Uterus (tissue), 4 donors: ENCODE measurements around the gene OR9G1. TPM values are rescaled to one million over a fixed set of nuclear protein-coding genes. Genes with fewer than 3 reads are reported as not detected.

ENCODE experiments used
- DNase-seq, 2 donors: peaks; one replicate each; pipeline ENCODE4 v3.0.0-alpha.2; 2019 to 2020
- H3K27ac ChIP-seq, 2 donors: fragments of 200-600 bp; sonication (generic); 1 replicate in 1 of 2; 2 replicates in 1 of 2; pipeline ENCODE4 v1.5.1; 2016 to 2018
- H3K27me3 ChIP-seq, 2 donors: fragments of 200-600 bp; sonication (generic); one replicate each; pipeline ENCODE4 v1.5.1; 2018 to 2019; ENCODE audit warnings: control low read depth in 1 of 2
- H3K36me3 ChIP-seq, 2 donors: fragments of 200-600 bp; sonication (generic); one replicate each; pipeline ENCODE4 v1.5.1; 2019; ENCODE audit warnings: control low read depth in 1 of 2
- H3K4me1 ChIP-seq, 2 donors: fragments of 200-600 bp; sonication (generic); one replicate each; pipeline ENCODE4 v1.5.1; 2018 to 2019; ENCODE audit warnings: control low read depth in 1 of 2
- H3K4me3 ChIP-seq, 2 donors: fragments of 200-600 bp; sonication (generic); 1 replicate in 1 of 2; 2 replicates in 1 of 2; pipeline ENCODE4 v1.5.1; 2018 to 2019; ENCODE audit warnings: mild to moderate bottlenecking in 1 of 2
- H3K9me3 ChIP-seq, 2 donors: fragments of 200-600 bp; sonication (generic); one replicate each; pipeline ENCODE4 v1.5.1; 2019; ENCODE audit warnings: control low read depth in 1 of 2
- POLR2A ChIP-seq, 2 donors: fragments of 450-650 bp; IDR thresholded peaks; one replicate each; pipeline ENCODE4 v1.6.1; 2016; ENCODE audit warnings: antibody characterized with exemption in 2 of 2, mild to moderate bottlenecking in 1 of 2, moderate library complexity in 1 of 2
- intact Hi-C: fragments of 100-400 bp; cut with DNase I; formaldehyde crosslinking; loops from one replicate; pipeline ENCODE4 v1.15.1; 2023; ENCODE audit warnings: low total_unique reads
- total RNA-seq, 4 donors: library from RNA; depleted of rRNA in 3 of 4; stranded (reverse); fragments of >200 nt in 3 of 4; gene quantifications; one replicate each; pipeline versions ENCODE4 v1.1.0 to v1.2.4, GENCODE V29; 2014 to 2023
- TF ChIP-seq, protein P1 (sequence below), 4 experiments: fragments of 200-600 bp in 2 of 4; fragments of 450-650 bp in 2 of 4; sonication (generic) in 2 of 4; IDR thresholded peaks; one replicate each; pipeline ENCODE4 v1.5.1; 2016 to 2019; ENCODE audit warnings: antibody characterized with exemption in 4 of 4, mild to moderate bottlenecking in 2 of 4, moderate library complexity in 1 of 4
- donor health status: DM: yes; HTN: yes; CAD: no.

Gene OR9G1
- total RNA-seq, 4 donors from 2014 or later = not detected

DNA sequence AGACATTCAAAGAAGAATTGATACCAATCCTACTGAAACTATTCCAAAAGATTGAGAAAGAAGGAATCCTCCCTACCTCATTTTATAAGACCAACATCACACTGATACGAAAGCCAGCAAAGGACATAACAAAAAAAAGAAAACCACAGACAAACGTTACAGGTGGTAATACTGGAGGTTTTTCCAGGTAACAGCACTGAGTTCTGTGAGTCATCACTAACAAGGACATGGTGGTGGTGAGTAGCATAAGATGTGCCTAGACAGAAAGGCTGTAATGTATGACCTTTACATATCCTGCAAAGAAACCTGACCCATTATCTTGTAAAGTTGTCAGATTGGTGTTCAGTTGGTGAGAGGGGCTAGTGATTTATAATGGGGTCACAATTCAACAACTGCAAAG lies 15.3 kb downstream of the OR9G1 start:
- Histone ChIP-seq H3K36me3 (no peaks in the 10 kb centered on the region), H3K4me3 (no peak overlapping the region), H3K27me3 (no peaks in the 10 kb centered on the region), H3K9me3 (no peaks in the 10 kb centered on the region), H3K4me1 (no peaks in the 10 kb centered on the region), H3K27ac (no peak overlapping the region)
- TF ChIP-seq, protein P1, sequence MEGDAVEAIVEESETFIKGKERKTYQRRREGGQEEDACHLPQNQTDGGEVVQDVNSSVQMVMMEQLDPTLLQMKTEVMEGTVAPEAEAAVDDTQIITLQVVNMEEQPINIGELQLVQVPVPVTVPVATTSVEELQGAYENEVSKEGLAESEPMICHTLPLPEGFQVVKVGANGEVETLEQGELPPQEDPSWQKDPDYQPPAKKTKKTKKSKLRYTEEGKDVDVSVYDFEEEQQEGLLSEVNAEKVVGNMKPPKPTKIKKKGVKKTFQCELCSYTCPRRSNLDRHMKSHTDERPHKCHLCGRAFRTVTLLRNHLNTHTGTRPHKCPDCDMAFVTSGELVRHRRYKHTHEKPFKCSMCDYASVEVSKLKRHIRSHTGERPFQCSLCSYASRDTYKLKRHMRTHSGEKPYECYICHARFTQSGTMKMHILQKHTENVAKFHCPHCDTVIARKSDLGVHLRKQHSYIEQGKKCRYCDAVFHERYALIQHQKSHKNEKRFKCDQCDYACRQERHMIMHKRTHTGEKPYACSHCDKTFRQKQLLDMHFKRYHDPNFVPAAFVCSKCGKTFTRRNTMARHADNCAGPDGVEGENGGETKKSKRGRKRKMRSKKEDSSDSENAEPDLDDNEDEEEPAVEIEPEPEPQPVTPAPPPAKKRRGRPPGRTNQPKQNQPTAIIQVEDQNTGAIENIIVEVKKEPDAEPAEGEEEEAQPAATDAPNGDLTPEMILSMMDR (IDR thresholded peaks at IDR 0.05) = no peak
- no peak for TF ChIP-seq POLR2A (IDR thresholded peaks at IDR 0.05)
- intact Hi-C loops = no loop called here
- DNase-seq = no peak

DNA sequence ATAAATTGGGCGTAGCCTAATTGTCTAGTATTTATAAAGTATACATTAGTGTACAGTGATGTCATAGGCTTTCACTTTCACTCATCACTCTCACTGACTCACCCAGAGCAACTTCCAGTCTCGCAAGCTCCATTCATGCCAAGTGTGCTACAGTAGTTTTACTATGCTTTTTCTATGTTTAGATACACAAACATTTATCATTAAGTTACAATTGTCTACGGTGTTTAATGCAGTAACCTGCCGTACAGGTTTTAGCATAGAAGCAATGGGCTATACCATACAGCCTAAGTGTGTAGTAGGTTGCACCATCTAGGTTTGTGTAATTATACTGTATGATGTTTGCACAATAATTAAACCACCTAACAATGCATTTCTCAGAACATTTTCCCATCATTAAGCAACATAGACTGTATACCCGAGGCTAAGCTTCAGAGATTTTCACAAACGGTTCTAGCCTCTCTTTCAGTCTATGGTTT lies 17.5 kb downstream of the OR9G1 start:
- H3K27ac ChIP-seq = no peak overlapping the region
- no peak for DNase-seq
- H3K27me3 ChIP-seq = no peaks in the 10 kb centered on the region
- no peaks in the 10 kb centered on the region for H3K36me3 ChIP-seq
- H3K4me1 ChIP-seq = no peaks in the 10 kb centered on the region
- H3K4me3 ChIP-seq = no peak overlapping the region
- no peaks in the 10 kb centered on the region for H3K9me3 ChIP-seq
- intact Hi-C loops = no loop called here
- TF ChIP-seq, protein P1 (IDR thresholded peaks at IDR 0.05) = no peak
- no peak for TF ChIP-seq POLR2A (IDR thresholded peaks at IDR 0.05)

DNA sequence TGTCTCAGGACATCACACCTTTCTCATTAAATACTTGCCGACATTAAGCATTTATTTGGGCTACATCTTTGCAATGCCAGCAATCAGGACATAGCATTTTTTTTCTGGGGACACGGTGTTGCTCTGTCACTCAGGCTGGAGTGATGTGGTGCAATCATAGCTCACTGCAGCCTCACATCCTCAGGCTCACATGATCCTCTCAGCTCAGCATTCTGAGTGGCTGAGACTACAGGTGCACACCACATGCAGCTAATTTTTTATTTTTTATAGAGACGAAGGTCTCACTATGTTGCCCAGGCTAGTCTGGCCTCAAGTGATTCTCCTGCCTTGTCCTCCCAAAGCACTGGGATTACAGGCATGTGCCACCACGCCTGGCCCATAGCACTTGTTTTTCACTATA lies 21.6 kb downstream of the OR9G1 start:
- H3K27ac ChIP-seq = no peak overlapping the region
- DNase-seq = no peak
- H3K4me3 ChIP-seq = no peak overlapping the region
- no peaks in the 10 kb centered on the region for H3K4me1 ChIP-seq
- no peaks in the 10 kb centered on the region for H3K36me3 ChIP-seq
- no peak for TF ChIP-seq POLR2A (IDR thresholded peaks at IDR 0.05)
- TF ChIP-seq, protein P1 (IDR thresholded peaks at IDR 0.05) = no peak
- H3K9me3 ChIP-seq = no peaks in the 10 kb centered on the region
- intact Hi-C loops = no loop called here
- H3K27me3 ChIP-seq = no peaks in the 10 kb centered on the region

DNA sequence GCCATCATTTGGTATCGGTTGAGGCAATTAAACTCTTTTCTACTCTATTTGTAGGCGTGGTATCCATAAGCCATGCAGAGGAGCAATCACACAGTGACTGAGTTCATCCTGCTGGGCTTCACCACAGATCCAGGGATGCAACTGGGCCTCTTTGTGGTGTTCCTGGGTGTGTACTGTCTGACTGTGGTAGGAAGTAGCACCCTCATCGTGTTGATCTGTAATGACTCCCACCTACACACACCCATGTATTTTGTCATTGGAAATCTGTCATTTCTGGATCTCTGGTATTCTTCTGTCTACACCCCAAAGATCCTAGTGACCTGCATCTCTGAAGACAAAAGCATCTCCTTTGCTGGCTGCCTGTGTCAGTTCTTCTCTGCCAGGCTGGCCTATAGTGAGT lies 41.2 kb downstream of the OR9G1 start:
- intact Hi-C loops = no loop called here
- no peaks in the 10 kb centered on the region for H3K27me3 ChIP-seq
- no peaks in the 10 kb centered on the region for H3K9me3 ChIP-seq
- no peak overlapping the region for H3K27ac ChIP-seq
- H3K4me3 ChIP-seq = no peak overlapping the region
- no peak for DNase-seq
- TF ChIP-seq, protein P1 (IDR thresholded peaks at IDR 0.05) = no peak
- no peak for TF ChIP-seq POLR2A (IDR thresholded peaks at IDR 0.05)
- H3K36me3 ChIP-seq = no peaks in the 10 kb centered on the region
- H3K4me1 ChIP-seq = no peaks in the 10 kb centered on the region

DNA sequence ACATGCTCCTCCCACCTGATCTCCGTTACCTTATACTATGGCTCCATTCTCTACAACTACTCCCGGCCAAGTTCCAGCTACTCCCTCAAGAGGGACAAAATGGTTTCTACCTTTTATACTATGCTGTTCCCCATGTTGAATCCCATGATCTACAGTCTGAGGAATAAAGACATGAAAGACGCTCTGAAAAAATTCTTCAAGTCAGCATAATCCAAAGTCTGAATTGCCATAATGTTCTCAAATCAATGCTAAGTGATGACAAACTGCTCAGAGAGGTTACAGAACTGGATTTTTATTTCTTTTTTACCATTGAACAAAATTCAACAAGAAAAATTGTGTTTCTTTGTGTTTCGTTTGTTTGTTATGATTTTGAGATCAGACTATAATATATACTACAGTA lies 42.0 kb downstream of the OR9G1 start:
- intact Hi-C loops = no loop called here
- Histone ChIP-seq H3K4me1 (no peaks in the 10 kb centered on the region), H3K27me3 (no peaks in the 10 kb centered on the region), H3K9me3 (no peaks in the 10 kb centered on the region), H3K27ac (no peak overlapping the region), H3K4me3 (no peak overlapping the region), H3K36me3 (no peaks in the 10 kb centered on the region)
- no peak for DNase-seq
- no peak for TF ChIP-seq POLR2A (IDR thresholded peaks at IDR 0.05)
- TF ChIP-seq, protein P1 (IDR thresholded peaks at IDR 0.05) = no peak
